ENCODE results near the gene ORAI1.

The ORAI1 gene

DNA sequence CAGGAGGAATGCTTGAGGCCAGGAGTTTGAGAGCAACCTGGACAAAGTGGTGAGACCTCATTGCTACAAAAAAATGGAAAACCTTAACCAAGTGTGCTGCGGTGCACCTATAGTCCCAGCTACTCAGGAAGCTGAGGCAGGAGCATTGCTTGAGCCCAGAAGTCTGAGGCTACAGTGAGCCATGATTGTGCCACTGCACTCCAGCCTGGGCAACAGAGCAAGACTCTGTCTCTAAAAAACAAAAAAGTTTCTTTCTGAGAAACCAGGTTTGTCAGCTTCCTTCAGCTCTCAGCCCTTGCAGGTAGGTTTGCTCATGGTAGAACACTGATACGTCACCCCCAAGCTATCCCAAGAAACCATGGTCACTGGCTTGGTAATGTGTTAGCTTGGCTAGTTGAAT lies 63.1 kb downstream of the ORAI1 start:
- DNase-seq (ENCODE audit: extremely low read depth in 1 of 2, low read depth in 1 of 2) = no peak

Data from stimulated activated CD8-positive, alpha-beta memory T cell treated with anti-CD3 and anti-CD28 coated beads, Interleukin-7, amount 100 ng/mL, for 48 hours (primary cell).